Mucosa of gallbladder (tissue), 1 donor: ENCODE measurements around the gene SOS1. TPM values are rescaled to one million over a fixed set of nuclear protein-coding genes. Genes with fewer than 3 reads are reported as not detected.

ENCODE experiments used
- DNase-seq: peaks from one replicate; pipeline ENCODE4 v3.0.0-alpha.2; 2020; ENCODE audit warnings: low spot score
- total RNA-seq: library from RNA; stranded (reverse); gene quantifications from one replicate; pipeline ENCODE4 v1.2.1, GENCODE V29; 2021
- donor health status: DM: no; HTN: no; CAD: no.

Gene SOS1
- total RNA-seq, 1 donor from 2014 or later: 42.1 TPM

- no peak for DNase-seq
Measured at GRCh38 chr2:39027421-39027820, 93.4 kb downstream of the SOS1 start.

GRCh38 chr2:39024833-39025232 lies 96.0 kb downstream of the SOS1 start:
- DNase-seq: no peak

DNA sequence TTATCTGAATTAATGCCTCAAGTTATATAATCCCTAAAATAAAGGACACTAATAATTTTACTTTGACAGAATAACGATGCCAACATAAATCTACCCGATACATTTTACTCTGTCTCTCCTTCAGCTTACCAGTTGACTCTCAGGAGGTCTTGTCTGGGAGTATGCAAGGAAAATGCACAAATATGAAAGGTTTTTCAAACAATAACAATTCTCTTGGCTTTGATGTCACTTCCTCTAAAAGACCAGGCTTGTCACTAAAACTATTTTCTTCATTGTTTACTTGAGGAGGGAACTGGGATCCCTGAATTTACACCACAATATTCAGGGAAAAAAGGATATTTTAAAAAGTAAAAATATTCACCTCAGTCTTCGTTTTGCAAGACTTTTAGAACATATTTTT lies 97.2 kb downstream of the SOS1 start:
- DNase-seq: no peak

- DNase-seq: no peak
Measured at GRCh38 chr2:39022642-39023235, 98.1 kb downstream of the SOS1 start.

GRCh38 chr2:39020383-39020782 lies 100.5 kb downstream of the SOS1 start:
- DNase-seq: no peak

DNA sequence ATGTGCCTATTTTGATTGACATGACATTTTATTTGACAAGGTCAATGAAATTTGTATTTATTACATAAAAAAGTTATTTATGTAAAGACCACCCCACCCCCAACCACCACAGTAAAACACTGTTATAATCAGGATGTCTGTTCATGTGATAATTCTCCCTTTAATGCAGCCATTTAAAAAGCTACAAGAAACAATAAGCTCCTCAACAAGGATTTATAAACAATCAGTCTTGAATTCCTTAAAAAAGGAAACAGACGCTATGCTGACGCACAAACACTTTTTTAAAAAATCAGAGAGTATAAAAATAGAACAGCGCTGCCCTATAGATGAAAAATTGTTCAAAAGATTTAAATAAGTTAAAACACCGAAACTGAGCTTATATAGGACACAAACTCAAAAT lies 102.2 kb downstream of the SOS1 start:
- no peak for DNase-seq

- no peak for DNase-seq
Measured at GRCh38 chr2:39017334-39017733, 103.5 kb downstream of the SOS1 start.

GRCh38 chr2:39015424-39015823 lies 105.4 kb downstream of the SOS1 start:
- no peak for DNase-seq

- no peak for DNase-seq
Measured at GRCh38 chr2:39013871-39014270, 107.0 kb downstream of the SOS1 start.

GRCh38 chr2:39008665-39009064 lies 112.2 kb downstream of the SOS1 start:
- no peak for DNase-seq

DNA sequence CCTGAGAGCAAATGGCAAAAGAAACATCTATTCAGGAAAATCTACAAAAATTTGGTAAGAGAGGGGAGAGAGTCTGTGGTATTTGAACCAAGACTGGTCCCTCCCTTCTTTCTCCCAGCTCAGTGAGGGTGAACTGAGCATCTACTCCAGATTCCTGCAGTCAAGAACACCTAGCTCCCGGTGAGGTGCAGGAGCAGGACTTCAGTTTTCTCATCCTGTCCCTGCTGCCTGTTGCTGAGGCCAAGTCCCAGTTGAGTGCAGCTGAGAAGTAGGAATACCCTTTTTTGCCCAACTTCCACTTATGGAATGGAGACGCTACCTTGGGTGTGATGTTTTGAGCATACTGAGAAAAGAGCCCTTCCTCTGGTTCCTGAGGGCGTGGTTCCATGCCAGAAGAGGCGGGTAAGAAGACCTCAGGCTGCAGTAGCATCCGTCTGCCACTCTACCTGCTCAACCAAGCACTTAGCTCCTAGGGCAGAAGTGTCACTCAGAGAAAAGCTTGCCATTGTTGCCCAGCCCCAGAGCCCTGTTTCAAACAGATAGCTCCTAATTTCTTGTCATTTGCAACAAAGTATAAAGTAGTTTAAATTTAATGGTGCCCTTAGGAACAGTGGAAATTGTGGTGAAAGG lies 112.9 kb downstream of the SOS1 start:
- DNase-seq: no peak

DNA sequence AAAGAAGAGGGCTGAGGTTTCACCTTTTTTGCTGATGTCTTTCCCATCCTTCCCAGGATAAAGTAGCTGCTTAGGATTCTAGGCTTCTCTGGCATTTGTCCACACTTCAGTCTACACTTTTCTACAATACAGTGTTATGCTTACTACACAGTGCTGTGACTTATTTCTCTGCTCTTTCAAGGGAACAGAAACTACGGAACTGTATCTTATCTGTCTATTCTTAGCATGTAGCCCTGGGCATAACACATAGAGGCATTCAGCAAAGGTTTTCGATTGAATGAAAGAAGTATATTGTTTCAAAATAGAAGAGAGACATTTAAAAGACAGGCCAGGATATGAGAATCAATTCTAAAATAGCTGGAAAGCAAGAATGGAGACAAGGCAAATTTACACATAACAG lies 120.3 kb downstream of the SOS1 start:
- DNase-seq: no peak

GRCh38 chr2:38997781-38998180 lies 123.1 kb downstream of the SOS1 start:
- DNase-seq: no peak

- no peak for DNase-seq
Measured at GRCh38 chr2:38991899-38992298, 129.0 kb downstream of the SOS1 start.

DNA sequence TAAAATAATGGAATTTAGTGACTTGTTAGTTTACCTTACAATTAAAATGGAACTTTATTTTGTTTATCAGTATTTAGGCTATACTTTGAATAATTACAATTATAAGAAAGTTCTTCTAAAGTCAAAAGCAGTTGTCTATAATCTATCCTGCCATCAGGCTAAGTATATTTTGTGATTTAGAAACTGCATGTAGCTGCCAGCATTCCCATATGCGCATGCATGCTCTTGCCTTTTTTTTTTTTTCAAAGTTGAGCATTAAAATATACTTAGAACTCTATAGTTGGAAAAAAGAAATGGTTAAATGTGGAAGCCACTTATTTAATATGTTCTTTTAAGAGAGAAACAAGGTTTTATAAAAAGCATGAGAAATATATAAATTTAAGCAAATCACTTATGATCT lies 132.1 kb downstream of the SOS1 start:
- DNase-seq: no peak

DNA sequence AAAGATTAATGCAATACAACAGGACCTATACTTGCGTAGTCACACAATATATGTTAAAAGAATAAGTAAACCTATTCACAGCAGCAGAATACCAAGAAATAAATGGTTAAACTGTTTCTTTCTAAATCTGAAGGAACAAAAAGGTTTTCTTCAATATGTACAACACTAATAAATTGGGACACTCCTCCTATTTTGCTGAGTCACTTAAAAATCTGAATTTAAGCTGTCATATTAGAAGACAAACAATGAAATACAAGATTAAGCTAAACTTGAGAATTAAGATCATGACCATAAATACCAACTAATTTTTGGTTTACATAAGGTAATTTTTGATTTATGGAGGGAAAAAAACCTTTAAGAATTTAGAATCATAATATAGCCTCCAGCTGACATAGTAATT lies 138.4 kb downstream of the SOS1 start:
- DNase-seq: no peak

- no peak for DNase-seq
Measured at GRCh38 chr2:38981670-38982357, 139.0 kb downstream of the SOS1 start.

- no peak for DNase-seq
Measured at GRCh38 chr2:38981003-38981669, 139.7 kb downstream of the SOS1 start.

- DNase-seq: no peak
Measured at GRCh38 chr2:38978908-38979307, 141.9 kb downstream of the SOS1 start.

DNA sequence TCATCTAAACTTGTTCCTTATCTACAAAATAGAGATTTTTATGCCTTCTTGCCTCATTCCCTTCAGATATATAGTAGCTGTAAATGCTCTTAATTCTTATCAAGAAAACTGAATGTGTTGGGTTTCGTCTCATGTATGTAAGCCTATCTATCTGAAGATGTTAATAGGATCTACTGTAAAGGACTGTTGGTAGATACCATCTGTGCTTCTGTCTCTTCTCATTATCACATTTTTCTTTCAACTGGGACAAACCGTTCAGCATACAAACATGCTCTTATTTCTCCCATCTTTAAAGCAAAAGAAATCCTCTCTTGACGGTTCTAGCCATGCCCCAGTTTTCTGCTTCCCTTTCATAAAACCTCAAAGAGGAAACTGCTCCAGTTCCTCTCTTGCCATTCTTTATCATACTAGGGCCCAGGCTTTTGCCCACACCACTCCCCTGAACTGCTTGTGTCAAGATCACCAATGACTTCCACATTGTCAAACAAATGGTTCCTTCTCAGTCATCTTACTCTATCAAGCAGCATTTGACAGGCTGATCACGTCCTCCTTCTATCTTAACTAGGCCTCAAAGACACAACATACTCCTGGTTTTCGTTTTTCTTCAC lies 142.5 kb downstream of the SOS1 start:
- DNase-seq: no peak

DNA sequence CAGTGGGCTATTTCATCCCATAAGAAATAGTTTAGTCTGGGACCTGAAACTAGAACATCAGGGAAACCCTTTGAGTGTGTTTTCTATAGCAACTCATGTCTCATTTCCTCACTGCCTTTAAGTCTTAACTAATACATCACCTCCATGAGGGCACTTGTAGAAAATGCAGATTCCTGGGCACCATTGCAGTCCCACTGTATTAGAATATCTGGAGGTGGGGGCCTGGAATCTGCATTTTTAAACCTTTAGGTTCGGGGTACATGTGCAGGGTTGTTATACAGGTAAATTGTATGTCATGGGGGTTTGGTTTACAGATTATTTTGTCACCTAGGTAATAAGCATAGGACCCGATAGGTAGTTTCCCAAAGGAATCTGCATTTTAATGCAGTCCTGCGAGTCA lies 143.8 kb downstream of the SOS1 start:
- no peak for DNase-seq

- DNase-seq: no peak
Measured at GRCh38 chr2:38975042-38975441, 145.8 kb downstream of the SOS1 start.
